IPS-15b (cell line): ENCODE results near the gene HEMK1.

ENCODE experiments used
- H3K27me3 ChIP-seq: one replicate; pipeline ENCODE4 v1.6.1; 2013; ENCODE audit warnings: low read length; ENCODE audit not compliant: control insufficient read depth, insufficient read depth
- H3K36me3 ChIP-seq: one replicate; pipeline ENCODE4 v1.6.1; 2013; ENCODE audit warnings: low read length; ENCODE audit not compliant: control insufficient read depth, insufficient read depth
- H3K4me1 ChIP-seq: one replicate; pipeline ENCODE4 v1.6.1; 2013; ENCODE audit warnings: mild to moderate bottlenecking, low read length; ENCODE audit not compliant: control insufficient read depth, insufficient read depth
- H3K4me3 ChIP-seq: one replicate; pipeline ENCODE4 v1.5.1; 2013; ENCODE audit warnings: low read depth, low read length
- H3K9ac ChIP-seq: one replicate; pipeline ENCODE4 v1.6.1; 2013; ENCODE audit warnings: low read depth, mild to moderate bottlenecking, low read length
- H3K9me3 ChIP-seq: one replicate; pipeline ENCODE4 v1.6.1; 2013; ENCODE audit warnings: mild to moderate bottlenecking, low read length; ENCODE audit not compliant: control insufficient read depth, insufficient read depth

HEMK1 gene

GRCh38 chr3:50533807-50534461 lies 35.4 kb upstream of the HEMK1 start:
- H3K9ac ChIP-seq, result no peak overlapping the region

DNA sequence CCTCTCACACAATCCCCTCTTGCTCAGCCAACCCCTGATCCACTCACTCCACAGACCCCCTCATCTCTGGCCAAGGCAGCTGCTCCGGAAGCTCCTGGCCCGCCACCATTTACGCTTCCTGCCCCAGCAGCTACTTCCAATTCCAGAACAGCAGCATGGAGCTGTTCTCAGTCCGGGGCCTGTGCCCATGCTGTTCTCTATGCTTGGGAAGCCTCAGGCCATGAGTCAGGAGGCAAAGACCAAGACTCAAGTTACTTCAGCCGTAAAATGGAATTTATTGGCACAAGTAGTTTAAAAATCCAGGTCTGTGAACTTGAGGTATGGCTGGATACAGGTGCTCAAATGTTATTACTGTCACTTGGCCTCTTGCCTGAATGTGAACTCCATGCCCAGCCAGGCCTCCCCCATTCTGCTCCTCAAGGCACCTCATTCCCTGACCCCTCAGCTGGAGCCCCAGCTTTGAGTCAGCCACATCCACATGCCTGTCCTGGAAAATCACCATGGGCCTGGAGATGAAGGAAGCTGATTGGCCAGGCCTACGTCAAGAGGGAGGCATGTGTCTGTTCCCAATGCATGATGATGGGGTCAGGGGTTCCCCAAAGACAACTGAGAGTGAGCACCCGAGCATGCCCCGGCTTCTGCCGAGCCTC lies 34.5 kb upstream of the HEMK1 start:
- peaks cover 9% of the 10 kb centered on the region for H3K4me1 ChIP-seq
- H3K27me3 ChIP-seq, result peaks cover 16% of the 10 kb centered on the region
- no peaks in the 10 kb centered on the region for H3K9me3 ChIP-seq
- H3K9ac ChIP-seq, result no peak overlapping the region
- H3K4me3 ChIP-seq, result no peak overlapping the region
- no peaks in the 10 kb centered on the region for H3K36me3 ChIP-seq

More at GRCh38 chr3:50533807-50534461, 35.4 kb upstream of the HEMK1 start:
- H3K4me3 ChIP-seq, result no peak overlapping the region
- H3K27me3 ChIP-seq, result peaks cover 21% of the 10 kb centered on the region
- H3K9me3 ChIP-seq, result no peaks in the 10 kb centered on the region
- H3K36me3 ChIP-seq, result no peaks in the 10 kb centered on the region
- peaks cover 6% of the 10 kb centered on the region for H3K4me1 ChIP-seq

DNA sequence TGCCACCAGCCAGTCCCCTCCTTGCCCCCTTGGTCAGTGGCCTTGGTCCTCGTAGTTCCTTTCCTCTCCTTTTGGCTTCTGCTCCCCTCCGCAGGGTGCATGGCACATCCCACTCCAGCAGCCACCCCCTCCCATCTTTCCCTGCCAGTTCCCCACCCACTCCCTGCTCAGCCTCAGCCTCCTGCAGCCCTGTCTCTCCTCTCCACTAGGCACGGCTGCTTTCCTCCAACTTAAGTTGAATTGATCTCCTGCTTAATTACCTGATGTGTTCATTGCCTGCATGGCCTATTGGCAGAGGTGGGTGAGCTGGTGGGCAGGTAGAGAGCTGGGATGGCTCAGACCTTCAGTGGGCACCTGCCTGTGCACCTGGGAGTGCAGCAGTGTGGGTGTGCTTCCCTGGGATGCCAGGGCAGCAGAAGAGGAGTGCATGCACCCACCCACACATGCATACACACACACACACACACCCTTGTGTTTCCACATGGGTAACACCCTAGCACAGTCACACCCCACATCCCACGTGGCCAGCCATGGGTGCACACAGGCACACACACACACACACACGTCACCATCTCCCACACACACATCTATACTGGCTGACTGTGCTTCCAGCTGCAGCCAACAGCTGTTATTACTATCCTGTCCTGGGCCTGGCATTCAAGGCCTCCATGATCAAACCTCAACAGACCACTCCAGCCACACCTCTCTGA lies 32.7 kb upstream of the HEMK1 start:
- H3K4me3 ChIP-seq, result no peak overlapping the region
- H3K27me3 ChIP-seq, result peaks cover 6% of the 10 kb centered on the region
- peaks cover 11% of the 10 kb centered on the region for H3K4me1 ChIP-seq
- no peak overlapping the region for H3K9ac ChIP-seq
- no peaks in the 10 kb centered on the region for H3K36me3 ChIP-seq
- no peaks in the 10 kb centered on the region for H3K9me3 ChIP-seq

DNA sequence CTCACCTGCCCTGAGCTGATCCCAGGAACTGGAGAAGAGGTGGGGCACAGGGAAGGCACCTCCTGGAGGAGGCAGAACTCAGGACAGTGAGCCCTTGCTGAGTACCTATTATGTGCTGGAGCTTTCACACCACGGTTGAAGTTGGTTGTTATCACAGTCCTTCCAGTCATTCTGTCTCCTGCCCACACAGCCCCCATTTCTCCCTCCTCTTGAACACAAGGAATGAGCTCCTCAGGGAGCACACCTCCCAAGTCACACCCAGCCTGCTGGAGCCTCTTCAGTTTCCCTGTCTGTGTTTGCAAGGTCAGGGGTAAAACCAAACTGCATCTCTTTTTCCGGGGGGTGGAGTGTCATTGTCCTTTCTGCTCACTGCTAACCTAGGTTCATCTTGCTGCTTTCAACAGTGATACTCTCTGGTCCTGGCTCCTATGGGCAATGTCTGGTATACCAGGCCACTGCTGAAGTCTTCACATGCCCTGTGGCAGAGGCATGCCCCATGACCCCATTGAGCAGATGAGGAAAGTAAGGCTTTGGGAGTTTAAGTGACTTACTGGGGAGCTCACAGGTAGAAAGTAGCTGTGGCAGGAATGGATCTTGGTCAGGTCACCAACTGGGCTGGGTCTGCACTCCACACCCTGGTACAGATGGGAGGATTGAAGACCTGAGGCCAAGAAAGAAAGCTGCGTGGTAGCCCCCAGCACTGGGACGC lies 31.7 kb upstream of the HEMK1 start:
- H3K9ac ChIP-seq, result no peak overlapping the region
- H3K36me3 ChIP-seq, result no peaks in the 10 kb centered on the region
- peaks cover 11% of the 10 kb centered on the region for H3K4me1 ChIP-seq
- no peaks in the 10 kb centered on the region for H3K9me3 ChIP-seq
- H3K4me3 ChIP-seq, result no peak overlapping the region
- peaks cover 2% of the 10 kb centered on the region for H3K27me3 ChIP-seq

DNA sequence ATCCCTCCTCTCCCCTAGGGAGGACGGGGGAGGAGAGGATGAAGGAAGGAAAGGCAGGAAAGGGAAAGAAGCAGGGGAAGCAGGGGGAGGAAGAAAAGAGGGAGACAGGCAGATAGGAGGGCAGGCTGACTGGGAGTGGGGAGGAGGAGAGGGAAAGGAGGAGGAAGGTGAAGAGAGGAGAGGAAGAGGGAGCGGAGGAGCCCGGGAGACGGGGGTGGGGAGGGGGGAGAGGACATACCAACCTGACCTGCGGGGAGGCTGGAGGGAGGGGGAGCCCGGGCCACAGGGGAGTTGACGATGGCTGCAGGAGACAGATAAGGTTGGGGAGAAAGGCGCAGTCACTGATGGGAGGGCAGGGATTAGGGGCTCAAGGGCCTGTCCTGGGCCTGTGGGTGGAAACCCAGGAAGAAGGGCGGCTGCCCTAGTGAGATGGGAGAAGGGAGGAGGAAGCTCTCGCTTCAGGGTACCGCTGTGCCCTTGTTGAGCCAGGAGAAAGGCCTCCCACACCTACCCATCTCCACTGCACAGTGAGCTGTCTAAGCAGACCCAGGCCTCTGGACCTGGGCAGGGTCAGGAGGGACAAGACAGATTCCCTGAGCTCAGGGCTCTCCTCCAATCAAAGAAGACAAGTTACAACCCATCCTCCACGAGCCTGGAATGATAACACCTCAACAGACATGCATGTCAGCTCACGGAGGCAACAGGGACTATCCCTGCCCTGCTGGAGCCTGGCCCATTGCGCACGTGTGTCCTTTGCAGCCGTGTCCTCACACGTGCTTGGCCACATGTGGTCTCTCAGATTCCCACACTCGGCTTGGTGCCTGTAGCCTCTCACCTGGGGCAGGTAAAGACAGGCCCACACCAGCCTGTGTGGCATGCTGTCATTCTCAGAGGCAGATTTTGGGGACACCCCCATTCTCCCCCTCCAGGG lies 29.7 kb upstream of the HEMK1 start:
- Histone ChIP-seq H3K27me3 (peaks cover 2% of the 10 kb centered on the region), H3K4me1 (peaks cover 11% of the 10 kb centered on the region), H3K9ac (no peak overlapping the region), H3K36me3 (no peaks in the 10 kb centered on the region), H3K4me3 (no peak overlapping the region), H3K9me3 (no peaks in the 10 kb centered on the region)

DNA sequence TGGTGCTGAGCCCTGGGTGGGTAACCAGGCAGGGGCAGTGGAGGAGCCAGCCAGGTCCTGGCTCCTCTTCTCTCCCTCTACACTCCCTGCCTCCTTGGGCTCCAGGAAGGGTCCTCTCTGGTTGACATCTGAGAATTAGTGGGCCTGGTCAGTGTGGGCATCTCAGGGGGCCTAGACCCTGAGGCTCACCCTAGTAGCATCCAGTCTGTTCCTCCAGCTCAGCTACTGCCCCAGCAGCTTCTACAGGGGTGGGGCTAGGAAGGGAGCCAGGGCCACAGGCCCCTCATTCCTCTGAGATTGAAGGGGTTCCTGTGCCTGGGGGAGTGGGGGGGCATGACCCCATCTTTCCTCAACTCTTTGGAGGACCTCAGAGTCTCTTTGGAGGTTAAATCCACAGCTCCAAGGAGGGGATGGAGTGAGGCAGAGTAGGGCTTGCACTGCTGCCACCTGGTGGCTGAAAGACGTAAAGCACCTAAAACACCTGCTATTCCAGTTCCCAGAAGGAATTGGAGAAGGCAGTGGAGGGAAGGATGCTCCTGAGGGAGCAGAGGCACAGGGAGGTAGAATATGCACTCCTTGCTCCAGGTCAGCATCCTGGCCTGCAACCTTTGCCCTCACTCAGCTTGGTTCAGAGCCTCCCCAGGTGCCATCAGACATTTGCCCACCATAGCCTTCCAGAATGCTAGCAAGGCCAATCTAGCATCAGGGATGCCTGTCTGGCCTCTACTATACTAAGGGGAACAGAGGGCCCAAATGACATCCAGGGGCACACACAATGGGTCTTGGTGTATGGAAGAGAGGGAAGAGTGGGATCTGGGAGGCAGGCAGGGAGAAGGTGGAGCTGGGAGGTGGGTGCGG lies 26.9 kb upstream of the HEMK1 start:
- H3K4me3 ChIP-seq, result no peak overlapping the region

GRCh38 chr3:50545781-50546180 lies 23.5 kb upstream of the HEMK1 start:
- Histone ChIP-seq H3K27me3 (no peaks in the 10 kb centered on the region), H3K9me3 (no peaks in the 10 kb centered on the region), H3K4me3 (no peak overlapping the region), H3K4me1 (peaks cover 4% of the 10 kb centered on the region), H3K9ac (no peak overlapping the region), H3K36me3 (no peaks in the 10 kb centered on the region)

More for the DNA sequence above, 26.9 kb upstream of the HEMK1 start:
- H3K9ac ChIP-seq, result no peak overlapping the region
- no peaks in the 10 kb centered on the region for H3K9me3 ChIP-seq
- H3K27me3 ChIP-seq, result peaks cover 2% of the 10 kb centered on the region
- peaks cover 15% of the 10 kb centered on the region for H3K4me1 ChIP-seq
- H3K36me3 ChIP-seq, result no peaks in the 10 kb centered on the region

GRCh38 chr3:50549226-50549625 lies 20.1 kb upstream of the HEMK1 start:
- H3K4me1 ChIP-seq, result peaks cover 4% of the 10 kb centered on the region
- H3K27me3 ChIP-seq, result no peaks in the 10 kb centered on the region
- no peaks in the 10 kb centered on the region for H3K9me3 ChIP-seq
- no peak overlapping the region for H3K4me3 ChIP-seq
- H3K9ac ChIP-seq, result no peak overlapping the region
- no peaks in the 10 kb centered on the region for H3K36me3 ChIP-seq

DNA sequence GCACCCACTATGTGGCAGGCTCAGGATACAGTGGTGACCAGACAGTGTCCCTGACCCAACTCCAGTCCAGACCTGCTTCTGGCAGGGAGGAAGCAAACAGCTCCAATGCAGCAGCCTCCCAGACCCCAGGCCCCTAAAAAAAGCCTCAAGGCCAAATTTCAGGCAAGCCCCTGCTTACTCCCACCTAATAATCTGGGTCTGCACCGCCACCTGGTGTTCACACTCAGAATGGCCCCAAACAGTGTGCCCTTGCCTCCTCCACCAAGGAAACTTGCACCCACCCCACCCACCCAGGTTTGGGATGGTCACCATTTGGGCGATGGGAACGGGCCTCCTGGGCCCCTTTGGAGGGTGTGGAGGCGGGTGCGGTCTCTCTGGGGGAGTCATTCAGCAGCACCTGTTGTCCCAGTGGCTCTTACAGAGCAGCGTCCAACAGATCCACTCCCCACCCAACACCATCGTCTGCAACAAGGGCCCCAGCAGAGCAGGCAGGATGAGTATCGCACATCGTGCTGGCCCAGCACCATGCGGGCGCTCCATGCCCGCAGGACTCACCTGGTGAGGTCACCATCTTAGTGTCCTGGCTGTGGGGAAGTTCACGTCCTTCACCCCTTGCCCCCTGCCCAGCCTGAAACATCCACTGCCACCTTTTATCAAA lies 19.1 kb upstream of the HEMK1 start:
- Histone ChIP-seq H3K9ac (no peak overlapping the region), H3K27me3 (no peaks in the 10 kb centered on the region), H3K4me1 (peaks cover 4% of the 10 kb centered on the region), H3K36me3 (no peaks in the 10 kb centered on the region), H3K9me3 (no peaks in the 10 kb centered on the region), H3K4me3 (no peak overlapping the region)

- Histone ChIP-seq H3K4me3 (no peak overlapping the region), H3K9ac (no peak overlapping the region), H3K9me3 (no peaks in the 10 kb centered on the region), H3K27me3 (no peaks in the 10 kb centered on the region), H3K36me3 (no peaks in the 10 kb centered on the region), H3K4me1 (no peaks in the 10 kb centered on the region)
Observed at GRCh38 chr3:50551054-50551659, 18.2 kb upstream of the HEMK1 start.
